Duodenal mucosa (tissue), 2 donors: Measurements from ENCODE around the gene OAS1.

ENCODE experiments used
- H3K27ac ChIP-seq: one replicate; pipeline ENCODE4 v1.7.0; 2013; ENCODE audit warnings: low read depth, low read length
- H3K27me3 ChIP-seq, 2 donors: one replicate each; pipeline ENCODE4 v1.7.0; 2013; ENCODE audit warnings: low read length in 2 of 2, control low read depth in 1 of 2; ENCODE audit not compliant: insufficient read depth in 2 of 2, control insufficient read depth in 1 of 2
- H3K36me3 ChIP-seq, 2 donors: one replicate each; pipeline ENCODE4 v1.7.0; 2013; ENCODE audit warnings: low read length in 2 of 2, control low read depth in 1 of 2; ENCODE audit not compliant: insufficient read depth in 2 of 2, control insufficient read depth in 1 of 2
- H3K4me1 ChIP-seq, 2 donors: one replicate each; pipeline ENCODE4 v1.7.0; 2013; ENCODE audit warnings: low read length in 2 of 2, control low read depth in 1 of 2; ENCODE audit not compliant: insufficient read depth in 2 of 2, control insufficient read depth in 1 of 2
- H3K4me3 ChIP-seq, 2 donors: one replicate each; pipeline ENCODE4 v1.7.0; 2013; ENCODE audit warnings: low read length in 2 of 2, low read depth in 1 of 2
- H3K9ac ChIP-seq, 2 donors: one replicate each; pipeline ENCODE4 v1.7.0; 2013; ENCODE audit warnings: low read length in 2 of 2, low read depth in 1 of 2
- H3K9me3 ChIP-seq, 2 donors: one replicate each; pipeline ENCODE4 v1.7.0; 2013; ENCODE audit warnings: low read length in 2 of 2, control low read depth in 1 of 2; ENCODE audit not compliant: control insufficient read depth in 1 of 2

OAS1 gene

GRCh38 chr12:112932485-112933128, 25.8 kb downstream of the OAS1 start:
- H3K4me3 ChIP-seq = no peak overlapping the region
- H3K27ac ChIP-seq = no peak overlapping the region

DNA sequence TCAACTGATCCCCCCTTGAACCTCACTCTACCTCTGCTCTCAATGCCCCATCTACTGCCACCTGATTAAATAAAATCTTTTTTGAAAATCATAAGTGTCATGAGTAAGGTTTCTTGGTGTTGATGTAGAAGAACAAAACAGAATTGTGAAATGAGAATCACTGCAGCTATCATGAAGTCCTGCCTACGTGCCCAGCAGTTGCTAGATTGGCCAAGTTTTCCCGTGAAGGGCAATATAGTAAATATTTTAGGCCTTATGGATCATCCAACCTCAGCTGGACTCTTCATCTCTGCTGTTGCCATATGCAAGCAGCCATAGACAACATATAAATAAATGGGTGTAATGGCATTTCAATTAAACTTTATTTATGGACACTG, 26.4 kb downstream of the OAS1 start:
- Histone ChIP-seq H3K9ac (no peak overlapping the region), H3K36me3 (no peaks in the 10 kb centered on the region), H3K4me1 (peaks cover 0 to 9% of the 10 kb centered on the region in 2 donors), H3K27ac (no peak overlapping the region), H3K27me3 (no peaks in the 10 kb centered on the region), H3K9me3 (no peaks in the 10 kb centered on the region), H3K4me3 (no peak overlapping the region)

More at GRCh38 chr12:112932485-112933128, 25.8 kb downstream of the OAS1 start:
- Histone ChIP-seq H3K4me1 (peaks cover 0 to 10% of the 10 kb centered on the region in 2 donors), H3K27me3 (no peaks in the 10 kb centered on the region), H3K9me3 (no peaks in the 10 kb centered on the region), H3K36me3 (no peaks in the 10 kb centered on the region), H3K9ac (no peak overlapping the region)

DNA sequence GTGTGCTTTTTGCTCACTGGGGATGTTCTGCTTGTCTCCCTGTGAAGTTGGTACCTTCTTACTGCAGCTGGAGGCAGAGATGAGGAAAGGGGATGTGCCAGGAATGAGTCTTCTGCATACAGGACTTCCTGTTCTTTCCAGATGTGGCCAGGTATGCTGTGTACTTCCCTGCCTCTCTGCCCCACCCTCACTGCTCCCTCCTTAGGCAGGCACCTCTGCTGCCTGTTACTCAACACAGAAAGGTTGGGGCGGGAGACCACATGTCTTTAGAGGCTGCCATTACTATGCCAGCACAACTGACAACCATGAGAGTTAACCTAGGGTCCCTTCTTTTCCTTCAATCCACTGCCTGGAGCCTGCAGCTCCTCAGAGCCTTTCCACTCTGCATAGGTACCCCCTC, 29.5 kb downstream of the OAS1 start:
- no peak overlapping the region for H3K9ac ChIP-seq
- H3K36me3 ChIP-seq = no peaks in the 10 kb centered on the region
- H3K9me3 ChIP-seq = no peaks in the 10 kb centered on the region
- peaks cover 16 to 24% of the 10 kb centered on the region in 2 donors for H3K4me1 ChIP-seq
- no peak overlapping the region for H3K4me3 ChIP-seq
- no peak overlapping the region for H3K27ac ChIP-seq
- H3K27me3 ChIP-seq = no peaks in the 10 kb centered on the region

- no peak overlapping the region for H3K4me3 ChIP-seq
- no peak overlapping the region for H3K9ac ChIP-seq
- no peak overlapping the region for H3K27ac ChIP-seq
- H3K9me3 ChIP-seq = no peaks in the 10 kb centered on the region
- H3K36me3 ChIP-seq = no peaks in the 10 kb centered on the region
- H3K27me3 ChIP-seq = no peaks in the 10 kb centered on the region
- peaks cover 16 to 24% of the 10 kb centered on the region in 2 donors for H3K4me1 ChIP-seq
These were observed 30.2 kb downstream of the OAS1 start for GRCh38 chr12:112936927-112937326.

DNA sequence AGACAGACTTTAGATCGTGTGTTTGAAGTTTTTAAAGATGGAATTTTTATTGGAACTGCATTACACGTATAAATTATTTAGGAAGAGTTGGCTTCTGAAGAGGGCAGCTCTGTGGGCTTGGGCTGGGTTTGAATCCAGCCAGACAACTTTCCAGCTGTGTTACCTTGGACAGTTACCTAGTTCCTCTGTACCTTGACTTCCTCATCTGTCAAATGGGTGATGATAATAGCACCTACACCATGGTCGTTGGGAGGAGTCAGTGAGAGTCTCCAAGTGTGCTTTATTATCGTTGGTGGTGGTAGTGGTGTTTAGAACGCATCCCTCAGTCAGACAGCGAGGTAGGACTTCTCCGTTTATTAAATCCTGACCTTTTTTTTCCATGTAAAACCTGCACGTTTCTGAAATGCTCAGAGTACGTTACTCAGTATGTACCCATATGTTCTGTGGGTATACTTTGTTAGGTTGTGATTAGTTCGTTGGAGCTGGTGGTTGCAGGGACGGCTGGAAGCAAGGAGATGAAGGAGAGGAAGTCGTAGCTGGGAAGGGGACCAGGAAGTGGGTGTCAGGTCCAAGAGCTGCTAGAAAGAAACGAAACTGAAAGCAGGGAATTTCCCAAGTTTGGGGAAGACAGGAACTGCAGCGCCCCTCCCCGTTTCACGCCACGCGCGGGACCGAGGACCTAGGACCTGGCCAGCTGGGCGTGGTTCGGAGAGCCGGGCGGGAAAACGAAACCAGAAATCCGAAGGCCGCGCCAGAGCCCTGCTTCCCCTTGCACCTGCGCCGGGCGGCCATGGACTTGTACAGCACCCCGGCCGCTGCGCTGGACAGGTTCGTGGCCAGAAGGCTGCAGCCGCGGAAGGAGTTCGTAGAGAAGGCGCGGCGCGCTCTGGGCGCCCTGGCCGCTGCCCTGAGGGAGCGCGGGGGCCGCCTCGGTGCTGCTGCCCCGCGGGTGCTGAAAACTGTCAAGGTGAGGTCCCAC, 31.3 kb downstream of the OAS1 start, which contains the start of gene OAS3:
OAS3 (plus strand) TSS at position 734 of the 979 bp plus-strand sequence; CDS start at position 791, 57 bp downstream.
- Histone ChIP-seq H3K4me3 (peak within 1 kb of the TSS; percentile 69 to 76), H3K27ac (peak within 1 kb of the TSS; percentile 22), H3K27me3 (no peaks in the 10 kb centered on the region), H3K36me3 (no peaks in the 10 kb centered on the region), H3K9me3 (no peaks in the 10 kb centered on the region), H3K9ac (peak within 1 kb of the TSS; percentile 65 to 66), H3K4me1 (peaks cover 16 to 19% of the 10 kb centered on the region in 2 donors)

- Histone ChIP-seq H3K27me3 (no peaks in the 10 kb centered on the region), H3K4me3 (peak overlapping the region; percentile 69 to 76), H3K9me3 (no peaks in the 10 kb centered on the region), H3K36me3 (no peaks in the 10 kb centered on the region), H3K27ac (peak overlapping the region; percentile 18), H3K4me1 (peaks cover 16 to 19% of the 10 kb centered on the region in 2 donors), H3K9ac (peak overlapping the region; percentile 65 to 66)
These were observed 32.0 kb downstream of the OAS1 start for GRCh38 chr12:112938751-112939150.

GRCh38 chr12:112939761-112940381, 33.1 kb downstream of the OAS1 start:
- H3K36me3 ChIP-seq = peaks cover 0 to 8% of the 10 kb centered on the region in 2 donors
- no peak overlapping the region for H3K9ac ChIP-seq
- H3K27ac ChIP-seq = no peak overlapping the region
- H3K9me3 ChIP-seq = no peaks in the 10 kb centered on the region
- no peaks in the 10 kb centered on the region for H3K27me3 ChIP-seq
- H3K4me3 ChIP-seq = peak overlapping the region in 1 of 2 donors; percentile 76
- peaks cover 16 to 19% of the 10 kb centered on the region in 2 donors for H3K4me1 ChIP-seq

DNA sequence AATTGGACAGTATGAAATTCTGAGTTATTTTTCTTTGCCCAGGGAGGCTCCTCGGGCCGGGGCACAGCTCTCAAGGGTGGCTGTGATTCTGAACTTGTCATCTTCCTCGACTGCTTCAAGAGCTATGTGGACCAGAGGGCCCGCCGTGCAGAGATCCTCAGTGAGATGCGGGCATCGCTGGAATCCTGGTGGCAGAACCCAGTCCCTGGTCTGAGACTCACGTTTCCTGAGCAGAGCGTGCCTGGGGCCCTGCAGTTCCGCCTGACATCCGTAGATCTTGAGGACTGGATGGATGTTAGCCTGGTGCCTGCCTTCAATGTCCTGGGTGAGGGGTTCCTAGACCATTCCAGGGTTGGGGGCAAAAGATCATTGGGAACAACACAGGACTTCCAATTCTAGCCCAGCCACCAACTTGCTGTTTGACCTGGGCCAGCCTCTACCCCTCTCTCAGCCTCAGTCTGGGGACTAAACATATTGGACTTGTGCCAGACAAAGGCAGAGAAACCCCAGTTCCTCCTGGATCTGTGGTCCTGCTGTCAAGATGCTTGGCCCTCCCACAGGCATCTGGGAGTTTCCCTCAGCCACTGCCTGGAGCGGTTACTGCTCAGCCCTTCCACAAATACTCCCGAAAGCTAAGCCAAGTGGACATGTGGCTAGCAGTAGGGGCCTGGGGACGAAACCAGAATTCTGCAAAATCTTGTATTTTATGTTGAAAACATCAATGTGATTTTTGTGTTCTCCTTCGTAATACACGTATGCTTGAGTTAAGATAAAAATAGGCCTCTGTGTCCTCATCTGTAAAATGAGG, 35.0 kb downstream of the OAS1 start:
- Histone ChIP-seq H3K27ac (no peak overlapping the region), H3K4me3 (no peak overlapping the region), H3K4me1 (peaks cover 16 to 19% of the 10 kb centered on the region in 2 donors), H3K9me3 (no peaks in the 10 kb centered on the region), H3K27me3 (no peaks in the 10 kb centered on the region), H3K9ac (no peak overlapping the region), H3K36me3 (peaks cover 0 to 20% of the 10 kb centered on the region in 2 donors)

- H3K4me3 ChIP-seq = no peak overlapping the region
- H3K4me1 ChIP-seq = peaks cover 16 to 19% of the 10 kb centered on the region in 2 donors
- no peaks in the 10 kb centered on the region for H3K27me3 ChIP-seq
- peaks cover 0 to 21% of the 10 kb centered on the region in 2 donors for H3K36me3 ChIP-seq
- H3K27ac ChIP-seq = no peak overlapping the region
- H3K9ac ChIP-seq = no peak overlapping the region
- H3K9me3 ChIP-seq = no peaks in the 10 kb centered on the region
These were observed 35.8 kb downstream of the OAS1 start for GRCh38 chr12:112942572-112942971.
